ENCODE results near the gene NUP107. TPM values are rescaled to one million over a fixed set of nuclear protein-coding genes. Genes with fewer than 3 reads are reported as not detected.

NUP107 gene
- total RNA-seq, 4 donors from 2014 or later, result 6.4 to 29.2 (median 22.6) TPM

GRCh38 chr12:68771223-68771925, 84.6 kb downstream of the NUP107 start:
- no peaks in the 10 kb centered on the region for H3K4me1 ChIP-seq

GRCh38 chr12:68772714-68773113, 85.9 kb downstream of the NUP107 start:
- intact Hi-C loops (cut with DNase I; ENCODE audit: low total_unique reads) (no loop called here), in situ Hi-C loops (cut with MboI; ENCODE audit: low pct_ligation_motif_present in 1 of 4, low pct_unique_long_range_greater_than_20kb in 1 of 4, low sequenced_read_pairs in 3 of 4) (no loop called here)
- no peak for TF ChIP-seq EP300 (IDR thresholded peaks at IDR 0.05; ENCODE audit: low read depth)
- TF ChIP-seq POLR2A (IDR thresholded peaks at IDR 0.05), result no peak
- TF ChIP-seq CTCF (IDR thresholded peaks at IDR 0.05), result no peak
- TF ChIP-seq POLR2AphosphoS5 (IDR thresholded peaks at IDR 0.05), result no peak
- no peaks in the 10 kb centered on the region for H3K4me1 ChIP-seq
- no peaks in the 10 kb centered on the region for H3K36me3 ChIP-seq
- peak; percentile 13 for DNase-seq
- H3K9me3 ChIP-seq, result no peaks in the 10 kb centered on the region
- 57 to 73% methylated on average over 8 of the region's 8 CpGs for WGBS, 2 donors (ENCODE audit: low coverage in 1 of 2)
- no peaks in the 10 kb centered on the region for H3K27me3 ChIP-seq
- H3K27ac ChIP-seq, result no peak overlapping the region
- no peak overlapping the region for H3K4me3 ChIP-seq

More at GRCh38 chr12:68771223-68771925, 84.6 kb downstream of the NUP107 start:
- in situ Hi-C loops (cut with MboI; ENCODE audit: low pct_ligation_motif_present in 1 of 4, low pct_unique_long_range_greater_than_20kb in 1 of 4, low sequenced_read_pairs in 3 of 4) (no loop called here), intact Hi-C loops (cut with DNase I; ENCODE audit: low total_unique reads) (no loop called here)
- WGBS, 2 donors (ENCODE audit: low coverage in 1 of 2), result 92 to 96% methylated on average over 4 to 5 of the region's 5 CpGs
- Histone ChIP-seq H3K27ac (no peak overlapping the region), H3K27me3 (no peaks in the 10 kb centered on the region), H3K9me3 (no peaks in the 10 kb centered on the region), H3K36me3 (no peaks in the 10 kb centered on the region), H3K4me3 (no peak overlapping the region)
- TF ChIP-seq POLR2A (IDR thresholded peaks at IDR 0.05) (no peak), EP300 (IDR thresholded peaks at IDR 0.05; ENCODE audit: low read depth) (no peak), POLR2AphosphoS5 (IDR thresholded peaks at IDR 0.05) (no peak), CTCF (IDR thresholded peaks at IDR 0.05) (no peak)
- no peak for DNase-seq

DNA sequence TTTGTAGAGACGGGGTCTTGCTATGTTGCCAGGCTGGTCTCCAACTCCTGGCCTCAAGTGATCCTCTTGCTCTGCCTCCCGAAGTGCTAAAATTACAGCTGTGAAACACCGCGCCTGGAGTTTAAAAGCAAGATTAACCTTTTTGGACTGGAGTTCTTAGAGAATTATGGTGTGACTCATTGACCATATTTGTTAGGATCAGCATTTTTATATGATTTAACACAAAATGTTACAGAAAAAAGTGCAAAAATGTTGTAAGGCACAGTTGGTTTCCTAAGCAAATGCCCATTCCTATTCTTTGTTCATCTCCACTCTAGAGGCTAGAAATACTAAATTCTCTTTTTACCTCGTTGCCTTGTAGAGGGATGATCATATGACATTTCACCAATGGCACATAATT, 86.8 kb downstream of the NUP107 start:
- 57 to 94% methylated on average over 1 to 5 of the region's 5 CpGs for WGBS, 2 donors (ENCODE audit: low coverage in 1 of 2)
- Histone ChIP-seq H3K4me3 (no peak overlapping the region), H3K4me1 (no peaks in the 10 kb centered on the region), H3K27ac (no peak overlapping the region), H3K36me3 (no peaks in the 10 kb centered on the region), H3K27me3 (no peaks in the 10 kb centered on the region), H3K9me3 (no peaks in the 10 kb centered on the region)
- no peak for DNase-seq
- in situ Hi-C loops (cut with MboI; ENCODE audit: low pct_ligation_motif_present in 1 of 4, low pct_unique_long_range_greater_than_20kb in 1 of 4, low sequenced_read_pairs in 3 of 4) (no loop called here), intact Hi-C loops (cut with DNase I; ENCODE audit: low total_unique reads) (no loop called here)
- TF ChIP-seq EP300 (IDR thresholded peaks at IDR 0.05; ENCODE audit: low read depth) (no peak), POLR2AphosphoS5 (IDR thresholded peaks at IDR 0.05) (no peak), POLR2A (IDR thresholded peaks at IDR 0.05) (no peak), CTCF (IDR thresholded peaks at IDR 0.05) (no peak)

- TF ChIP-seq POLR2A (IDR thresholded peaks at IDR 0.05), result no peak
- no peak for TF ChIP-seq EP300 (IDR thresholded peaks at IDR 0.05; ENCODE audit: low read depth)
- no peak for TF ChIP-seq CTCF (IDR thresholded peaks at IDR 0.05)
- no peak for TF ChIP-seq POLR2AphosphoS5 (IDR thresholded peaks at IDR 0.05)
- 93 to 100% methylated on average over 4 to 7 of the region's 7 CpGs for WGBS, 2 donors (ENCODE audit: low coverage in 1 of 2)
- no peak overlapping the region for H3K27ac ChIP-seq
- H3K9me3 ChIP-seq, result no peaks in the 10 kb centered on the region
- DNase-seq, result no peak
- in situ Hi-C loops (cut with MboI; ENCODE audit: low pct_ligation_motif_present in 1 of 4, low pct_unique_long_range_greater_than_20kb in 1 of 4, low sequenced_read_pairs in 3 of 4) (no loop called here), intact Hi-C loops (cut with DNase I; ENCODE audit: low total_unique reads) (no loop called here)
- H3K4me1 ChIP-seq, result no peaks in the 10 kb centered on the region
- no peak overlapping the region for H3K4me3 ChIP-seq
- no peaks in the 10 kb centered on the region for H3K36me3 ChIP-seq
- no peaks in the 10 kb centered on the region for H3K27me3 ChIP-seq
Observed at GRCh38 chr12:68775121-68775630, 88.4 kb downstream of the NUP107 start.

All from transverse colon (tissue), 4 donors.